Measurements from ENCODE around the gene ALAD.

The ALAD gene

DNA sequence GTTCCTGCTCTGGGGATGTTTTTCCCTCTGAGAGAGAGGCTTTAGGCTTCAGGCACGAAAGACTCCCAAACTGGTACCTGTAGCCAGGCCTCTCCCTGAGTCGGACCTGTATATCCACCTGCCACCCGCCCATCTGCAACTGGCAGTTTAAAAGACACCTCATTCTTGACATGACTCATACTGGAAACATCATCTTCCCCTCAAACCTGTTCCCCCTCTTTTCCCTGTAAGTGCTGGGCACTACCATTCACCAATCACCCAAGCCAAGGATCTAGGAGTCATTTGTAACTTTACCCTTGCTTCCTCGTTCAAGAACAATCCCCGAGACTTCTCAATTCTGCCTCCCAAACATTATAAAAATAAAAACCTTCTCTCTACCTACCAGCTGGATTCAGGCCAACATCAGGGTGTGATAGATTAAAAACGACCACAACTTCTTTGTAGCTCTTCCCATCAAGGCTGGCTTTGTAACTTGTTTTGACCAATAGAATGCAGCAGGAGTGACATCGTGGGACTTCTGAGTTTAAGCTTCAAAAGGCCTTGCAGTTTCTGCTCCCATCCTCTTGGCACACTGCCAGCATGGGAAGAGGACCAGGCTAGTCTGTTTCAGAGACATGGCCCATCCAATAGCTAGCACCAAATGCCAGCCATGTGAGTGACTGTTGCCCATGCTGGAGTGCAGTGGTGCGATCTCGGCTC, 59.2 kb downstream of the ALAD start:
- FAIRE-seq (no peak), DNase-seq (ENCODE audit: insufficient read length, low spot score) (no peak)

DNA sequence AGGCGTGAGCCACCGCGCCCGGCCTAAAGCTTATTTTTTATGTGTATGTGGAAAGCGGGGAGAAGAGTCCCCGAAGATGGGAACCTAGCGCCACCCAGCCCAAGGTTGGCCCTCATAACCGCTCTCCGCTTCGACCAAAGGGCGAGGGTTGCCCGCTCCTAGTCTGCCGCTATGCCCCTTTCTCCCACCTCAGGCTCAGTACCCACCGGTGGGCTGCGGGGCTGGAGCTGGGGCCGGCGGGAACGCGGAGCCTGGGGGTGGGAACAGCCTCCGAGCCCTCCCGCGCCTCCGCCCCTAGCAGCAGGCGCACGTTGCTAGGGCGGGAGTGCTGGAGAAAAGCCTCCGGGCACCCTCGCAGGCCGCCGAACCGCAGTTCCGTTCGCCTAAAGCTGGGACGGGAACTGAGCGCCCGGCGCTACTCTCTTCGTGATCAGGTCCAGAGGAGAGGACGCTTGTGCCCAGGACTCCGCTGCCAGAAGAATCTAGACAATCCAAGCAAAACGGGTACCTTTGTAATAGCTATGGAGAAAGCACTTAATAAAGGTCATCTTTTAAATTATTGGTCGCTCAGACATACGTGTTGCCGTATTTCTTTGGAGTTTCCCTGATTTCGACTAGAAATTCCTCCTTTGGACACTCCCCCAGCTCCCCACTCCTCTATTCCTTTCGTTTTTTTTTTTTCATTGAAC, 60.9 kb downstream of the ALAD start, which contains the start of gene WDR31:
TSS of gene WDR31 (minus strand) at position 265 of the 689 bp plus-strand sequence. CDS start 8,253 bp downstream, outside the sequence.
- FAIRE-seq (no peak), DNase-seq (ENCODE audit: insufficient read length, low spot score) (peak; percentile 89)
- TF ChIP-seq, protein P1, sequence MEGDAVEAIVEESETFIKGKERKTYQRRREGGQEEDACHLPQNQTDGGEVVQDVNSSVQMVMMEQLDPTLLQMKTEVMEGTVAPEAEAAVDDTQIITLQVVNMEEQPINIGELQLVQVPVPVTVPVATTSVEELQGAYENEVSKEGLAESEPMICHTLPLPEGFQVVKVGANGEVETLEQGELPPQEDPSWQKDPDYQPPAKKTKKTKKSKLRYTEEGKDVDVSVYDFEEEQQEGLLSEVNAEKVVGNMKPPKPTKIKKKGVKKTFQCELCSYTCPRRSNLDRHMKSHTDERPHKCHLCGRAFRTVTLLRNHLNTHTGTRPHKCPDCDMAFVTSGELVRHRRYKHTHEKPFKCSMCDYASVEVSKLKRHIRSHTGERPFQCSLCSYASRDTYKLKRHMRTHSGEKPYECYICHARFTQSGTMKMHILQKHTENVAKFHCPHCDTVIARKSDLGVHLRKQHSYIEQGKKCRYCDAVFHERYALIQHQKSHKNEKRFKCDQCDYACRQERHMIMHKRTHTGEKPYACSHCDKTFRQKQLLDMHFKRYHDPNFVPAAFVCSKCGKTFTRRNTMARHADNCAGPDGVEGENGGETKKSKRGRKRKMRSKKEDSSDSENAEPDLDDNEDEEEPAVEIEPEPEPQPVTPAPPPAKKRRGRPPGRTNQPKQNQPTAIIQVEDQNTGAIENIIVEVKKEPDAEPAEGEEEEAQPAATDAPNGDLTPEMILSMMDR (IDR thresholded peaks at IDR 0.05; ENCODE audit: insufficient read depth, missing control alignments): no peak

More for the DNA sequence above, 59.2 kb downstream of the ALAD start:
- TF ChIP-seq, protein P1 (IDR thresholded peaks at IDR 0.05; ENCODE audit: insufficient read depth, missing control alignments): no peak

DNA sequence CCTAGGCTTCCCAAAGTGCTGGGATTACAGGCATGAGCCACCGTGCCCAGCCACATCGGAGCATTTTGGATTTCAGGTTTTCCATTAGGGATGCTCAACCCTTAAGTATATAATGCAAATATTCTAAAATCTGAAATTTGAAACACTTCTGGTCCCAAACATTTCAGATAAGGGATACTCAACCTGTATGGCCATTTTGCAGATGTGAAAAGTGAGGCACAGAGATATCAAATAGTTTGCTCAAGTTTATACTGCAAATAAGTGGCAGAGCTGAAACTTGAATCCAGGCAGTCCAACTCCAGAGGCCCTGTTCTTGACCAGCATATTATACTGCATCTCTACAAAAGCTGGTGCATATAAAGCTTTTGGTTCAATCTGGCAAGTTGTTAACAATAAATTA, 63.4 kb downstream of the ALAD start:
- FAIRE-seq (no peak), DNase-seq (ENCODE audit: insufficient read length, low spot score) (no peak)
- TF ChIP-seq, protein P1 (IDR thresholded peaks at IDR 0.05; ENCODE audit: insufficient read depth, missing control alignments): no peak

Data from D721Med (cell line).